Naive B cell (primary cell): Measurements from ENCODE around the gene KLB. TPM values are rescaled to one million over a fixed set of nuclear protein-coding genes. Genes with fewer than 3 reads are reported as not detected.
"Not testable (repeated sequence)": the region's sequence is repeated elsewhere in the genome, so short reads cannot be mapped to it uniquely, and the experiment has no call there.

Source experiments
- ATAC-seq, 2 donors: fragments of 150-1000 bp; cut with Tn5 transposase; 2 replicates each; pipeline ENCODE4 v1.10.0; 2021; ENCODE audit warnings: low read depth in 2 of 2, mild to moderate bottlenecking in 2 of 2, moderate library complexity in 2 of 2
- DNase-seq: peaks from one replicate; pipeline ENCODE4 v3.0.0; 2022
- H3K27ac Mint-ChIP-seq, 6 donors: one replicate each; pipeline ENCODE4 v1.8.0; 2020 to 2022; ENCODE audit warnings: mild to moderate bottlenecking in 6 of 6, mixed read lengths in 6 of 6, moderate library complexity in 5 of 6, inconsistent platforms in 2 of 6
- H3K27me3 Mint-ChIP-seq, 3 donors: one replicate each; pipeline ENCODE4 v1.8.0; 2021 to 2022; ENCODE audit warnings: mixed read lengths in 3 of 3, mild to moderate bottlenecking in 1 of 3
- H3K36me3 Mint-ChIP-seq, 2 donors: one replicate each; pipeline ENCODE4 v1.8.0; 2020 to 2022; ENCODE audit warnings: mixed read lengths in 2 of 2, inconsistent platforms in 1 of 2, mild to moderate bottlenecking in 1 of 2
- H3K4me1 Mint-ChIP-seq, 3 donors: one replicate each; pipeline ENCODE4 v1.8.0; 2020 to 2022; ENCODE audit warnings: mixed read lengths in 3 of 3, inconsistent platforms in 1 of 3, mild to moderate bottlenecking in 1 of 3, moderate library complexity in 1 of 3
- H3K4me3 Mint-ChIP-seq, 8 donors: one replicate each; pipeline ENCODE4 v1.8.0; 2020 to 2022; ENCODE audit warnings: mild to moderate bottlenecking in 8 of 8, mixed read lengths in 8 of 8, moderate library complexity in 8 of 8, inconsistent platforms in 2 of 8
- H3K9me3 Mint-ChIP-seq, 7 donors: one replicate each; pipeline ENCODE4 v1.8.0; 2020 to 2022; ENCODE audit warnings: mixed read lengths in 7 of 7, mild to moderate bottlenecking in 5 of 7, inconsistent platforms in 2 of 7, moderate library complexity in 1 of 7
- polyA plus RNA-seq, 6 donors: library from polyadenylated mRNA; unstranded; fragments of 300-500 nt; fragmentation: Illumina TruSeq; gene quantifications; one replicate each; pipeline ENCODE4 v1.2.3, GENCODE V29; 2021; ENCODE audit warnings: low read depth in 6 of 6

Gene KLB
- polyA plus RNA-seq = under 1 TPM in 5 of 6 donors, not detected in 1; 0.10 to 0.34 (median 0.21) TPM

- Mint-ChIP-seq H3K4me3 (no peak within 1 kb of the TSS), H3K27me3 (peaks cover 0 to 4% (median 0%) of the 10 kb centered on the region in 3 donors), H3K9me3 (no peaks in the 10 kb centered on the region), H3K27ac (no peak within 1 kb of the TSS), H3K36me3 (no peaks in the 10 kb centered on the region), H3K4me1 (no peaks in the 10 kb centered on the region)
- no peak for DNase-seq
- ATAC-seq = no peak
Observed at GRCh38 chr4:39406763-39407583, at the start of gene KLB. Gene KLB (plus strand): TSS chr4:39406930. CDS start chr4:39406950, 20 bp downstream.

GRCh38 chr4:39357002-39357401 lies 49.7 kb upstream of the KLB start:
- Mint-ChIP-seq H3K4me3 (peak overlapping the region; percentile 22 to 71 (median 54)), H3K27me3 (no peaks in the 10 kb centered on the region)
- peak; percentile 36 for DNase-seq

DNA sequence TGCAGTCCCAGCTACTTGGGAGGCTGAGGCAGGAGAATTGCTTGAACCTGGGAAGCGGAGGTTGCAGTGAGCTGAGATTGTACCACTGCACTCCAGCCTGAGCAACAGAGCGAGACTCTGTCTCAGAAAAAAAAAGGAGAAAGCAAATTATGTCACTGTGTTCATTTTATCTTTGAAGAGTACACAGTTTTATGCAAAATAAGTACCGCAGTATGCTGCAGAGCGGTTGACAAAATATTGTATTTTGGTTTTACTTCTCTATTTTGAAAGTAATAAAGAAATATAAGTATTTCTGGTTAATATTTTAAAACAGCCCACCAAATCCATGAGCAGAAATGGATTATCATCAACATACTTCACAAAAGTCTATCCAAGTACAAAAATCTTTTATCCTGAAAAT lies 46.1 kb upstream of the KLB start:
- DNase-seq (peak; percentile 49), ATAC-seq (peak; percentile 84 to 87)
- Mint-ChIP-seq H3K4me3 (peak overlapping the region in 5 of 8 donors; percentile 26 to 70 (median 45)), H3K4me1 (peaks cover 35 to 79% (median 48%) of the 10 kb centered on the region in 3 donors), H3K27ac (peak overlapping the region in 2 of 6 donors; percentile 67 to 89)
- not testable (repeated sequence) for H3K9me3 Mint-ChIP-seq, H3K36me3 Mint-ChIP-seq, H3K27me3 Mint-ChIP-seq

More at GRCh38 chr4:39357002-39357401, 49.7 kb upstream of the KLB start:
- Mint-ChIP-seq H3K36me3 (no peaks in the 10 kb centered on the region), H3K27ac (peak overlapping the region; percentile 24 to 82 (median 61)), H3K4me1 (peaks cover 39 to 90% (median 53%) of the 10 kb centered on the region in 3 donors), H3K9me3 (peaks cover 0 to 2% (median 0%) of the 10 kb centered on the region in 7 donors)
- ATAC-seq = peak; percentile 65 to 69

DNA sequence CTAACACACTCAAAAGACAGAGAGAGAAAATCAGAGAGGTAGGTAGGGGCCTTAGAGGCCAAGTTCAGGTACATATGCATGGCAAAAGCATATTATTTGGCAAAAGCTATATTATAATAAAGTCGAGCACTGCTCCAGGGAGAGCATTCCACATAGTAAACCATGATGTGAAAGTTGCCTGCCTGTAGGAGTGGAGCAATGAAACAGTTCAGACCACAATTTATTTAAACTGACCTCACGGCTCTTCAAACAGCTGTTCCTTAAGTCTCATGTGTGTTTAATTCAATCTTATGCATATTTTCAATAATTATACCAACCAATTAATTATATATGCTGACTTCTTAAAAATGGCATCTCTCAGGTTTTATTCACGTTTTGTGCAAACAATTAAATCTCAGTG lies 43.9 kb upstream of the KLB start:
- H3K9me3 Mint-ChIP-seq = peaks cover 0 to 2% (median 0%) of the 10 kb centered on the region in 7 donors
- H3K27ac Mint-ChIP-seq = peak overlapping the region in 4 of 6 donors; percentile 1 to 56 (median 19)
- H3K36me3 Mint-ChIP-seq = no peaks in the 10 kb centered on the region
- H3K4me1 Mint-ChIP-seq = peaks cover 35 to 71% (median 50%) of the 10 kb centered on the region in 3 donors
- H3K4me3 Mint-ChIP-seq = peak overlapping the region in 1 of 8 donors; percentile 45
- ATAC-seq (no peak), DNase-seq (no peak)
- H3K27me3 Mint-ChIP-seq = no peaks in the 10 kb centered on the region

DNA sequence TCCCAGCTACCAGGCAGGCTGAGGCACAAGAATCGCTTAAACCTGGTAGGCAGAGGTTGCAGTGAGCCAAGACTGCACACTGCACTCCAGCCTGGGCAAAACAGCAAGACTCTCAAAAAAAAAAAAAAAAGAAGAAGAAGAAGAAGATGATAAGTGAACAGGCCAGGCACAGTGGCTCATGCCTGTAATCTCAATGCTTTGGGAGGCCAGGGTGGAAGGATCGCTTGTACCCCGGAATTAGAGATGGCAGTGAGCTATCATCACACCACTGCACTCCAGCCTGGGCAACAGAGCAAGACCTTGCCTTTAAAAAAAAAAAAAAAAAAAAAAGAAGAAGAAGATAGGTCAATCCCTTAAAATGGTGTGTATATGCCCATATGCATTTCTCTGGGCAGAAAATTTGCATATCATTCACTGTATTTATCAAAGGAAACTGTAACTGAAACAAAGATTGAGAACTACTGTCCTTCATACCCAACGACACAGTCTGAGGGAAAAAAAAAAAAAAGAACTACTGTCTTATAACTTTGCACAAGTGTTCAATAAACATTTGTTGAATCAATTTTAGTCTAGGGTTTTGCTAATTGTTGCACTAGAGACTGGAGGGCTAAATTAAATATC lies 42.8 kb upstream of the KLB start:
- DNase-seq (no peak), ATAC-seq (peak; percentile 24 to 44)
- Mint-ChIP-seq H3K27ac (peak overlapping the region; percentile 40 to 98 (median 86)), H3K4me1 (peaks cover 29 to 62% (median 45%) of the 10 kb centered on the region in 3 donors), H3K36me3 (no peaks in the 10 kb centered on the region), H3K27me3 (no peaks in the 10 kb centered on the region), H3K9me3 (peaks cover 0 to 2% (median 0%) of the 10 kb centered on the region in 7 donors), H3K4me3 (peak overlapping the region in 6 of 8 donors; percentile 50 to 96 (median 76))

DNA sequence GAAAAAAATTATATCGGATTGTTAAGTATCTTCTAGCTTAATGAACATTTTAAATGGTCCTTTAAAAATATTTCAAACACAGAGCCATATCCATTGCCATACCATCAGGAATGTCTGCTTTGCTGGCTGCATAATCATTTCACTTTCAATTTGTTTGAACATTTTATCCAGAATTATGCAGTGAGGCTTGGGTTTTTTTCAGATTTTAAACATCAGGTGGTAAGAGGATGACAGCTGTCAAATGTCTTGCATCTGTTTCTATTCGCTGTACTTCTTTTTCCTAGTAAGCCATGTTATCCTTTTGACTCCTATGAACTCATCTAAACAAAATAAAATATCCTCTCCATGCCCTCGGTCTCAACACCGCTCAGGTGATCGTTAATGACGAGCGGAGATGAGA lies 41.4 kb upstream of the KLB start:
- peak overlapping the region; percentile 89 to 97 (median 95) for H3K4me3 Mint-ChIP-seq
- peak overlapping the region; percentile 57 to 97 (median 94) for H3K27ac Mint-ChIP-seq
- no peak for DNase-seq
- H3K36me3 Mint-ChIP-seq = peaks cover 2 to 4% of the 10 kb centered on the region in 2 donors
- H3K9me3 Mint-ChIP-seq = peaks cover 2 to 4% (median 3%) of the 10 kb centered on the region in 7 donors
- H3K4me1 Mint-ChIP-seq = peaks cover 26 to 51% (median 40%) of the 10 kb centered on the region in 3 donors
- H3K27me3 Mint-ChIP-seq = no peaks in the 10 kb centered on the region
- ATAC-seq = no peak

DNA sequence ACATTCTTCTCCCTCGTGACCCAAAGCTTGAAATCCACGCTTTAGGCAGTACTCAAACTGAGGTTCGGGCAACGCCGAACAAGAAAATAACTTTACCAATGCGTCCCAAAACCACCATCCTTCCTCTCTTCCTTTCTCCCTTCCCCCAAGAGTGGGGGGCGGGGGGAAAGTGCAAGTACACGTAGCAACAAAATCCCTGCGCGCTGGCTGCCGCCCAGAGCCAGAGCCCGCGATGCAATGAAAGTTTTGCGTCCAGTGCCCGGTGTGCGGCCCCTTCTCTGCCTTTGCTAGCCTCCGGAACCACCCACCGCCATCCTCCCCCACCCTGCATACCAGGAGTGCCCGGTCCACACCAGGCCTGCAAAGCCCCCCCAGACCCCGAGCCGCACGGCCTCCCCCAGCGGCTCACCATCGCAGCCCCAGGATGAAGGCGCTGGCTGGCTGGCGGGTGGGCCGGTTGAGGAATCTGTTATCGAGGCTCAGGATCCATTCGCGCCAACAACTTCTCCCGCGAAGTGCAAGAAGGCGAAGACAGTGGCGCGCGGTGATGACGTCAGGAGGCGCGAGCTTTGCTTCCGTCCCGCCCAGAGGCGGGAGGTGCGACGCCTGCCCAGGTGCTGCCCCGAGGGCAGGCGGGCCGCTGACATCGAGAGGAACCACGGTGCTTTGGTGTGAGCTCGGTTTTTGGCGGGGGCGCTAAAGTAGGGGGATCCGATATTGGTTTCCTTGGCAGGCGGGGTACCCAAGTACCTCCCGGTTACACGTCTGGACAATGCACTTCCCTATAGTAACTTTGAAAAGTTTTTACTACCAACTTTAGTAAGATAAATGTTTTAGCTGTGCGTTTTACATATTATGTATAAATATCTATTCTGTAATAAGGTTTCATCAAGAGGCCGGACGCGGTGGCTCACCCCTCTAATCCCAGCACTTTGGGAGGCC lies 40.6 kb upstream of the KLB start, which contains the start of gene RFC1:
RFC1 (minus strand) TSS at position 533 of the 942 bp plus-strand sequence; CDS start at position 412, 121 bp downstream.
- H3K36me3 Mint-ChIP-seq = peaks cover 7 to 10% of the 10 kb centered on the region in 2 donors
- H3K27ac Mint-ChIP-seq = peak within 1 kb of the TSS; percentile 91 to 97 (median 95)
- H3K9me3 Mint-ChIP-seq = peaks cover 4 to 9% (median 8%) of the 10 kb centered on the region in 7 donors
- H3K4me1 Mint-ChIP-seq = peaks cover 26 to 44% (median 40%) of the 10 kb centered on the region in 3 donors
- peak within 1 kb of the TSS; percentile 89 to 97 (median 95) for H3K4me3 Mint-ChIP-seq
- no peaks in the 10 kb centered on the region for H3K27me3 Mint-ChIP-seq
- peak; percentile 91 for DNase-seq
- ATAC-seq = peak; percentile 91 to 97

DNA sequence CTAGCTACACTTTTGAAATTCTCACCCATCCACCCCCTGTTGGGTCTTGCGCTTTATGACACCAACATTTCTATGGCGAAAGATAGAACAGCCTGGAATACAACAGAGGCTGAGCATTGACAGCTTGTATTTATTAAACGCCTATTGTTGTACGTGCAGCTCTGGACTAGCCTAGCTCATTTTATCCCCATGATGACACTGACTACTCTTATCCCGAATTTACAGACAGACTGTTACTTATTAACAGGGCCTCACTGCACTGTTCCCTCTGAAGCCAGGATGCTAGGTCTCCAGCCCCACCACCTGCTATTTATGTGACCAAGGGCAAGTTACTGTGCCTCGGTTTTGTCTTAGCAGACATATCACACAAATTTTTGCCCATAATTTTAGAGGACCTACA lies 39.6 kb upstream of the KLB start:
- Mint-ChIP-seq H3K36me3 (peaks cover 7 to 10% of the 10 kb centered on the region in 2 donors), H3K27ac (peak overlapping the region; percentile 26 to 95 (median 92)), H3K9me3 (peaks cover 6 to 19% (median 16%) of the 10 kb centered on the region in 7 donors), H3K4me1 (peaks cover 24 to 37% (median 35%) of the 10 kb centered on the region in 3 donors), H3K4me3 (peak overlapping the region; percentile 13 to 97 (median 90)), H3K27me3 (no peaks in the 10 kb centered on the region)
- DNase-seq (no peak), ATAC-seq (no peak)

GRCh38 chr4:39369301-39369700 lies 37.4 kb upstream of the KLB start:
- H3K4me1 Mint-ChIP-seq = peaks cover 14 to 22% (median 18%) of the 10 kb centered on the region in 3 donors
- peaks cover 7 to 27% (median 20%) of the 10 kb centered on the region in 7 donors for H3K9me3 Mint-ChIP-seq
- DNase-seq = no peak
- no peak overlapping the region for H3K27ac Mint-ChIP-seq
- H3K27me3 Mint-ChIP-seq = no peaks in the 10 kb centered on the region
- ATAC-seq = no peak
- H3K36me3 Mint-ChIP-seq = peaks cover 7 to 10% of the 10 kb centered on the region in 2 donors
- peak overlapping the region in 1 of 8 donors; percentile 68 for H3K4me3 Mint-ChIP-seq

GRCh38 chr4:39371209-39371608 lies 35.5 kb upstream of the KLB start:
- H3K36me3 Mint-ChIP-seq, DNase-seq, H3K27ac Mint-ChIP-seq, H3K27me3 Mint-ChIP-seq, ATAC-seq, H3K4me1 Mint-ChIP-seq, H3K4me3 Mint-ChIP-seq: not testable (repeated sequence)
- peaks cover 7 to 27% (median 20%) of the 10 kb centered on the region in 7 donors for H3K9me3 Mint-ChIP-seq

GRCh38 chr4:39375478-39375877 lies 31.3 kb upstream of the KLB start:
- Mint-ChIP-seq H3K27me3 (peaks cover 0 to 28% (median 9%) of the 10 kb centered on the region in 3 donors), H3K4me1 (no peaks in the 10 kb centered on the region), H3K4me3 (no peak overlapping the region), H3K27ac (no peak overlapping the region), H3K36me3 (peaks cover 4 to 9% of the 10 kb centered on the region in 2 donors), H3K9me3 (peaks cover 3 to 39% (median 35%) of the 10 kb centered on the region in 7 donors)
- DNase-seq (no peak), ATAC-seq (no peak)

- H3K27ac Mint-ChIP-seq = no peak overlapping the region
- DNase-seq (no peak), ATAC-seq (no peak)
- H3K27me3 Mint-ChIP-seq = peaks cover 7 to 38% (median 17%) of the 10 kb centered on the region in 3 donors
- no peak overlapping the region for H3K4me3 Mint-ChIP-seq
- peaks cover 0 to 20% (median 16%) of the 10 kb centered on the region in 7 donors for H3K9me3 Mint-ChIP-seq
- H3K4me1 Mint-ChIP-seq = no peaks in the 10 kb centered on the region
- H3K36me3 Mint-ChIP-seq = peaks cover 0 to 5% of the 10 kb centered on the region in 2 donors
Observed at GRCh38 chr4:39383690-39384089, 23.0 kb upstream of the KLB start.
